Ovary (tissue), 3 donors: ENCODE data around the gene PCDH17.

Source experiments
- CTCF ChIP-seq, 3 donors: fragments of 450-650 bp in 2 of 3; fragments of 200-600 bp in 1 of 3; IDR thresholded peaks; one replicate each; pipeline versions ENCODE4 v1.5.1 to v1.8.0; 2016 to 2022; ENCODE audit warnings: antibody characterized with exemption in 3 of 3, mild to moderate bottlenecking in 1 of 3
- EP300 ChIP-seq: sonication (generic); formaldehyde crosslinking; IDR thresholded peaks from one replicate; pipeline ENCODE4 v1.6.1; 2017; ENCODE audit warnings: antibody characterized with exemption
- POLR2A ChIP-seq: fragments of 450-650 bp; IDR thresholded peaks from one replicate; pipeline ENCODE4 v1.6.1; 2017; ENCODE audit warnings: antibody characterized with exemption, mild to moderate bottlenecking, moderate library complexity
- donor health status: DM: no; HTN: no; CAD: no.

GRCh38 chr13:57629821-57630235, 1.7 kb upstream of the PCDH17 start:
- no peak for TF ChIP-seq EP300
- TF ChIP-seq CTCF (IDR thresholded peaks at IDR 0.05): no peak
- no peak for TF ChIP-seq POLR2A
